Osteocyte (in vitro differentiated cells): Measurements from ENCODE around the gene MARCHF11. TPM values are rescaled to one million over a fixed set of nuclear protein-coding genes. Genes with fewer than 3 reads are reported as not detected.

Source experiments
- DNase-seq: peaks from one replicate; pipeline ENCODE4 v3.0.0; 2021; ENCODE audit warnings: mixed read lengths; ENCODE audit not compliant: unreplicated experiment; ENCODE audit errors: extremely low spot score
- H3K27ac Mint-ChIP-seq: one replicate; pipeline ENCODE4 v1.8.0; 2021; ENCODE audit warnings: mild to moderate bottlenecking, mixed read lengths; ENCODE audit not compliant: unreplicated experiment
- H3K27me3 Mint-ChIP-seq: one replicate; pipeline ENCODE4 v1.8.0; 2021; ENCODE audit warnings: mixed read lengths; ENCODE audit not compliant: unreplicated experiment
- H3K36me3 Mint-ChIP-seq: one replicate; pipeline ENCODE4 v1.8.0; 2021; ENCODE audit warnings: mixed read lengths; ENCODE audit not compliant: unreplicated experiment
- H3K4me1 Mint-ChIP-seq: one replicate; pipeline ENCODE4 v1.8.0; 2021; ENCODE audit warnings: mixed read lengths; ENCODE audit not compliant: unreplicated experiment
- H3K4me3 Mint-ChIP-seq: one replicate; pipeline ENCODE4 v1.8.0; 2021; ENCODE audit warnings: mild to moderate bottlenecking, moderate library complexity, mixed read lengths; ENCODE audit not compliant: unreplicated experiment
- H3K9me3 Mint-ChIP-seq: one replicate; pipeline ENCODE4 v1.8.0; 2021; ENCODE audit warnings: mixed read lengths; ENCODE audit not compliant: unreplicated experiment
- total RNA-seq: library from RNA; stranded (reverse); gene quantifications from 2 replicates; pipeline ENCODE4 v1.2.1, GENCODE V29; 2021
- TF ChIP-seq, protein P1 (sequence below): fragments of 200-600 bp; sonication (generic); IDR thresholded peaks from 2 replicates; pipeline ENCODE4 v1.5.0; 2021; ENCODE audit warnings: antibody characterized with exemption, mild to moderate bottlenecking, moderate library complexity

The MARCHF11 gene
- total RNA-seq, 1 donor from 2014 or later: not detected

DNA sequence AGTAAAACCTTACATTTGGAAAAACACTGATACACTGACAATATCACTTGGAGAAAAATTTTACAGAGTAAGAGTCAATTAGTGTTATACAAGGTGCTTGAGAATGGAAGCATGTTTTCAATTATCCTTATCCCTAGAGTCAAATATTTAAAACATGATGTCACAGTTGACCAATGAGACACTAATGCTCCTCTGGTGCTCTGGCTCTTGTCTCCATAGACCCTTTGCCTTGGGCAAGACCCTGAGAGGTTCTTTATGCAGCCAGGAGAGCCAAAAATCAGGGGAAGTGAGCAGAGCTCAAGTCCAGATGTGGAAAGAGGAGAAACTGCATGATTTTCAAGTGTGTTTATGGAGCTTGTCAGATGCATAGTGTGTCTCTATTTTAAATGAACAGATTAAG lies 153.9 kb downstream of the MARCHF11 start:
- DNase-seq: no peak
- Mint-ChIP-seq H3K9me3 (peaks cover 3% of the 10 kb centered on the region), H3K4me1 (peaks cover 3% of the 10 kb centered on the region), H3K36me3 (no peaks in the 10 kb centered on the region), H3K27ac (no peak overlapping the region), H3K27me3 (peaks cover 5% of the 10 kb centered on the region), H3K4me3 (no peak overlapping the region)
- TF ChIP-seq, protein P1, sequence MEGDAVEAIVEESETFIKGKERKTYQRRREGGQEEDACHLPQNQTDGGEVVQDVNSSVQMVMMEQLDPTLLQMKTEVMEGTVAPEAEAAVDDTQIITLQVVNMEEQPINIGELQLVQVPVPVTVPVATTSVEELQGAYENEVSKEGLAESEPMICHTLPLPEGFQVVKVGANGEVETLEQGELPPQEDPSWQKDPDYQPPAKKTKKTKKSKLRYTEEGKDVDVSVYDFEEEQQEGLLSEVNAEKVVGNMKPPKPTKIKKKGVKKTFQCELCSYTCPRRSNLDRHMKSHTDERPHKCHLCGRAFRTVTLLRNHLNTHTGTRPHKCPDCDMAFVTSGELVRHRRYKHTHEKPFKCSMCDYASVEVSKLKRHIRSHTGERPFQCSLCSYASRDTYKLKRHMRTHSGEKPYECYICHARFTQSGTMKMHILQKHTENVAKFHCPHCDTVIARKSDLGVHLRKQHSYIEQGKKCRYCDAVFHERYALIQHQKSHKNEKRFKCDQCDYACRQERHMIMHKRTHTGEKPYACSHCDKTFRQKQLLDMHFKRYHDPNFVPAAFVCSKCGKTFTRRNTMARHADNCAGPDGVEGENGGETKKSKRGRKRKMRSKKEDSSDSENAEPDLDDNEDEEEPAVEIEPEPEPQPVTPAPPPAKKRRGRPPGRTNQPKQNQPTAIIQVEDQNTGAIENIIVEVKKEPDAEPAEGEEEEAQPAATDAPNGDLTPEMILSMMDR: no peak

- Mint-ChIP-seq H3K4me3 (no peak overlapping the region), H3K36me3 (no peaks in the 10 kb centered on the region), H3K4me1 (no peaks in the 10 kb centered on the region), H3K27ac (no peak overlapping the region), H3K27me3 (peaks cover 16% of the 10 kb centered on the region), H3K9me3 (no peaks in the 10 kb centered on the region)
- no peak for DNase-seq
- TF ChIP-seq, protein P1: no peak
Observed at GRCh38 chr5:16018970-16019369, 160.6 kb downstream of the MARCHF11 start.

GRCh38 chr5:16017720-16018119 lies 161.9 kb downstream of the MARCHF11 start:
- no peak for DNase-seq
- H3K4me3 Mint-ChIP-seq: no peak overlapping the region
- no peaks in the 10 kb centered on the region for H3K9me3 Mint-ChIP-seq
- TF ChIP-seq, protein P1: no peak
- H3K27ac Mint-ChIP-seq: no peak overlapping the region
- peaks cover 3% of the 10 kb centered on the region for H3K4me1 Mint-ChIP-seq
- peaks cover 16% of the 10 kb centered on the region for H3K27me3 Mint-ChIP-seq
- no peaks in the 10 kb centered on the region for H3K36me3 Mint-ChIP-seq
